NT2/D1 (cell line): ENCODE results near the gene CACNA1I.

Experiments
- SUZ12 ChIP-seq: IDR thresholded peaks from 2 replicates; pipeline ENCODE4 v1.6.1; 2011; ENCODE audit not compliant: insufficient read length, insufficient read depth; ENCODE audit errors: extremely low read depth
- YY1 ChIP-seq: IDR thresholded peaks from 2 replicates; pipeline ENCODE4 v1.6.1; 2011; ENCODE audit not compliant: insufficient read length, insufficient read depth
- ZNF274 ChIP-seq: IDR thresholded peaks from 2 replicates; pipeline ENCODE4 v1.6.1; 2011; ENCODE audit warnings: mild to moderate bottlenecking, low read depth, low read length

DNA sequence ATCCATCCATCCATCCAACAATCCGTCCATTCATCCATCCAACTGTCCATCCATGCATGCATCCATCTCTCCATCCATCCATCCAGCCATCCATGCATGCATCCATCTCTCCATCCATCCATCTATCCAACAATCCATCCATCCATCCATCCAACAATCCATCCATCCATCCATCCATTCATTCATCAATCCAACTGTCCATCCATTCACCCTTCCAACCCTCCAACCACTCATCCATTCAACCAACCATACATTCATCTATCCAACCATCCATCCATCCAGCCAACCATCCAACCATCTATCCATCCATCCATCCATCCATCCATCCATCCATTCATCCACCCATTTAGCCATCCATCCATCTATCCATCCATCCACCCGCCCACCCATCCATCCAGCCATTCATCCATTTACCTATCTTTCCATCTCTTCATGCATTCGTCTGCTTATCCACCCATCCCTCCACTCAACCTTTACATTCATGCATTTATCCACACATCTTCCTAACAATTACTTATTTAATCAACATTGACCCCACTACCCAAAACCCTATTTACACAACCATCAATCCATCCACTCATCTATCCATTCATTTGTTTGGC is 12.6 kb downstream of the CACNA1I start:
- TF ChIP-seq YY1 (no peak), ZNF274 (no peak), SUZ12 (no peak)
